GM12801 (cell line): ENCODE results near the gene MAPK9.

ENCODE experiments used
- TF ChIP-seq, protein P1 (sequence below): IDR thresholded peaks from one replicate; pipeline ENCODE4 v1.5.1; 2011; ENCODE audit warnings: control low read depth; ENCODE audit not compliant: insufficient read length; ENCODE audit errors: extremely low read depth

MAPK9 gene

DNA sequence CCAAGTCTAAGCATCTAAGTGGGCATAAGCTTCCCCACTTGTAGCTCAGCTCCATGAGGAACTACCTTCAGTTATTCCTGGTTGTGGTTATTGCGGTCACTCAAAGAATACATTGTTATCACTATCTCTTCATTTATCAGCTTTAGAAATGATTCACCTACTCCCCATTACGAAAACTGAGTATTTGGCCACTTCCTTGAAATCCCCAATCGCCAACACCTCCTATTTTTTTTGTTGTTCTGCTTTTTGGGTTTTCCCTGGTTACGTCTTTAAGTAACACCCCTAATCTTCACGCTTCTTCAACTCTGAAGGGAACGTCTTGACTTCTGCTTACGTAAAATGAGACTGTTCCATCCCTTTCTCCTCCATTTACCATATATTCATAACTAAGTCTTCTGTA lies 20.7 kb downstream of the MAPK9 start:
- TF ChIP-seq, protein P1, sequence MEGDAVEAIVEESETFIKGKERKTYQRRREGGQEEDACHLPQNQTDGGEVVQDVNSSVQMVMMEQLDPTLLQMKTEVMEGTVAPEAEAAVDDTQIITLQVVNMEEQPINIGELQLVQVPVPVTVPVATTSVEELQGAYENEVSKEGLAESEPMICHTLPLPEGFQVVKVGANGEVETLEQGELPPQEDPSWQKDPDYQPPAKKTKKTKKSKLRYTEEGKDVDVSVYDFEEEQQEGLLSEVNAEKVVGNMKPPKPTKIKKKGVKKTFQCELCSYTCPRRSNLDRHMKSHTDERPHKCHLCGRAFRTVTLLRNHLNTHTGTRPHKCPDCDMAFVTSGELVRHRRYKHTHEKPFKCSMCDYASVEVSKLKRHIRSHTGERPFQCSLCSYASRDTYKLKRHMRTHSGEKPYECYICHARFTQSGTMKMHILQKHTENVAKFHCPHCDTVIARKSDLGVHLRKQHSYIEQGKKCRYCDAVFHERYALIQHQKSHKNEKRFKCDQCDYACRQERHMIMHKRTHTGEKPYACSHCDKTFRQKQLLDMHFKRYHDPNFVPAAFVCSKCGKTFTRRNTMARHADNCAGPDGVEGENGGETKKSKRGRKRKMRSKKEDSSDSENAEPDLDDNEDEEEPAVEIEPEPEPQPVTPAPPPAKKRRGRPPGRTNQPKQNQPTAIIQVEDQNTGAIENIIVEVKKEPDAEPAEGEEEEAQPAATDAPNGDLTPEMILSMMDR = no peak

DNA sequence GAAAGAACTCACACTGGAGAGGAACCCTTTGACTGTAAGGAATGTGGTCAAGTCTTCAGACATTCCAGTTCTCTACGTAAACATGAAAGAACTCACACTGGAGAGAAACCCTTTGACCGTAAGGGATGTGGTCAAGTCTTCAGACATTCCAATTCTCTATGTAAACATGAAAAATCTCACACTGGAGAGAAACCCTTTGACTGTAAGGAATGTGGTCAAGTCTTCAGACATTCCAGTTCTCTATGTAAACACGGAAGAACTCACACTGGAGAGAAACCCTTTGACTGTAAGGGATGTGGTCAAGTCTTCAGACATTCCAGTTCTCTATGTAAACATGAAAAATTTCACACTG lies 32.6 kb downstream of the MAPK9 start:
- TF ChIP-seq, protein P1 = no peak

DNA sequence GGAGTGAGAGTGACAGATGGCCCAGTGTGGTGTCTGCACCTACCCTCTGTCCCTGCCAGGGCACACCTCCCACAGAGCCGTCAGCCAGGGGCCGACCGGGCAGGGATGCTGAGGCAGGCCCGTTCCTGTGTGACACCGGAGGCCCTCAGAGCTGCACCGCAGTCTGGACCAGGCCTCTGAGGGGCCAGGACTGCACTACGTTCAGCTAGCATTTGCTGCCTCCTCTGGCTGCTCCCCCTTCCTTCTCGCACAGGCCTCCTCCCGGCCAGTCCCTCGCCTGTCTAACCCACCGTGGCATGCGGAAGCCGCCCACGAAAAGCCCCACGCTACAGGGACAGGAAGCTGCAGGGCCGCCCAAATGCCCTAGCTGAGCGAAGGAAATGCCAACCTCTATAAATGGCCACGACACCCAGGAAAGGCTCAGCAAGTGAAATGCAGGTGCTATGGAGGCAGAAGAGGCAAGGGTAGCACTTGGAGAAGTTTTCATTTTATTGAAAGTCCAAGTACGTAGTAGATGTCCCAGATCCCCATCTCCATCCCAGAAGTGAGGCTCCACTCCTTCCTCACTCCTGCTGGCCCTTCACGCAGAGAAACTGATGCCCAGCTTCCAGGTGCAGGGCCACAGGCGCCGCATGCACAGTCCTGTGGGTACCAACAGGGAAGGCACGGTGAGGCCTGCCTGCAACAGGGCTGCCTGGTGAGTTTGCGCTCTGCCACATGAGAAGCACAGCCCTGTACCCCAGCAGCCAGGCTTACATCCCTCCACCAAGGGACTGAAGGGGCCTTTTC lies 38.7 kb downstream of the MAPK9 start:
- TF ChIP-seq, protein P1 = no peak

DNA sequence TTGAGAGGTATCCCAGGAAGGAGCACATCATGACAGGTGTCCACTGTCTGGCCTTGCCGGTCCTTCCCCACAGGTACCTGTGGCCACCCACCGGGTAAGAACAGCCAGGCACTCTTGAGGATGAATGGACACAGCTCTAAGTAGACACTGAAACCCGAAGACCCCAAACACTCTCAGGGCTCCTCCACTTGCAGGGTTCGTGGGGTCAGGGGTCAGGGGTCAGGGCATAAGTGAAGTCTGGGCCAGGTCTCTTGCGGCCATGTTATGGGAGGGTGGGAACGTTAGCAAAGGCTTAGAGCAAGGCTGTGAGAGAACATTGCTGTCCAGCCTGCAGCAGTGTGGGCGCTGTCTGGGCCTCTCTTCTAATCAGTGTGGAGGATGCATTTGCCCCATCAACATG lies 40.0 kb downstream of the MAPK9 start:
- TF ChIP-seq, protein P1 = no peak

DNA sequence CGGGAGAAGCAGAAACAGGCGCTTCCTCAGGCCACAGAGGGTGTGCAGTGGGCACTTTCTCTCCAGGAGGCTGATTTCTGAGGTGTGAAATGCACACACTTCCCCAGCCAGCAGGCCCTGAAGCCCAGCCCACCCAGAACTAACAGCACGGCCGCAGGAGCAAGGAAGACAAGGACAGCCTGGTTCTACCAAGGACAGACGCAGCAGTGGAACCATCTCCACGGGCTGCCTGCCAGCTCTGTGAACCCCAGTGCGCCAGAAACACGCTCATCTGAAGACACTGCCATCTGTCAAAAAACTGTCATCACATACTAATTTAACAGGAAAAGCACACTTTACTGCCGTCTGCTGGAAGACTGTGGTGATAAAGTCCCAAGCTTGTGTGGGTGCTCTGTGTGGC lies 40.7 kb downstream of the MAPK9 start:
- TF ChIP-seq, protein P1 = no peak

DNA sequence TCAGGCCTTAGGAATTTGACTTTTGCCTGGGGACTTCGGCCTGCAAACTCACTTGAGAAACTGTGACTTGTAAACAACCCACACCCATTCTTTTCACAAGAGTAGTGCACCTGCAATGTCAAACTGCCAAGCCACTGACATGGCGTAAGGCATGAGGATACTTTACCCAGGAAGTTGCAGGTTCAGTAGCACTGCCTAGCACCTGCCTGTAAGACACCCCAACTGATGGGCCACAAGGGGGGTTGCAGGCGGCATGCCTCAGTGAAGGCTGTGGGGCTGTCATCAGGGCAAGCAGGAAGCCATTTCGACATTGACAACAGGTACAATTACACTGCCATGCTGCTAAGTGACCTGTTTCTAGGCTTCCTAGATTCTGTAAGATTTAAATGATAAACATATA lies 41.6 kb downstream of the MAPK9 start:
- TF ChIP-seq, protein P1 = no peak

DNA sequence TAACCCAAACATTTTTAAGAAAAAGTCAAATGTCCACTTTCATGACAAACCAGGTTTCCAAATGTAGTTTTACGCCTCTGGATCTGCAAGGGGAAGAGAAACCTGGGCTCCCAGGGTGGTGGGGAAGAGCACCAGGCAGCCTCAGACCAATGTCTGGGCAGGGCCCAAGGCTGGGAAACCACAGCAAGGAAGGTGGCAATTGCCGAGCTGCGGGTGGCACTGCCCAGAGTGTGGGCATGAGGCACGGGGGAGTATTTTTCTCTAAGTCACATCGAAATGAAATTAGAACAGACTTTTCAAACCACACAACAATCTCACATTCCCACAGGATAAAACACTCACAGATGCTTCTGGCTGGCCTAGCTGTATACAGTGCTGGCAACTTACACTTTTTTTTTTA lies 50.3 kb downstream of the MAPK9 start:
- TF ChIP-seq, protein P1 = no peak

DNA sequence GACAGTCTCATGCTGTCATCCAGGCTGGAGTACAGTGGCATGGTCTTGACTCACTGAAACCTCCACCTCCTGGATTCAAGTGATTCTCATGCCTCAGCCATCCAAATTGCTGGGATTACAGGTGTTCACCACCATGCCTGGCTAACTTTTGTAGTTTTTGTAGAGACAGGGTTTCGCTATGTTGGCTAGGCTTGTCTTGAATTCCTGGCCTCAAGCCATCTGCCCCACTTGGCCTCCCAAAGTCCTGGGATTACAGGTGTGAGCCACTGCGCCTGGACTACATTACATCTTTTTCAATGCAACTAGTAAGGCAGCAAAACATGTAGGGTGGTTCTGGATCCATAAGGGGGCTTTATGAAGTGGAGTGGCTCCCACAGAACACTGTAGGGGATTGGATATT lies 53.3 kb downstream of the MAPK9 start:
- TF ChIP-seq, protein P1 = no peak
